HG03135 (cell line): Measurements from ENCODE around the gene CCDC184.
"Not testable (repeated sequence)": the region's sequence is repeated elsewhere in the genome, so short reads cannot be mapped to it uniquely, and the experiment has no call there.

Source experiments
- ATAC-seq: cut with Tn5 transposase; IDR thresholded peaks from one replicate; pipeline ENCODE4 v1.9.1; 2021; ENCODE audit warnings: mild to moderate bottlenecking, moderate library complexity; ENCODE audit not compliant: unreplicated experiment

CCDC184 gene

GRCh38 chr12:48201516-48201915, 18.1 kb downstream of the CCDC184 start:
- no peak for ATAC-seq

DNA sequence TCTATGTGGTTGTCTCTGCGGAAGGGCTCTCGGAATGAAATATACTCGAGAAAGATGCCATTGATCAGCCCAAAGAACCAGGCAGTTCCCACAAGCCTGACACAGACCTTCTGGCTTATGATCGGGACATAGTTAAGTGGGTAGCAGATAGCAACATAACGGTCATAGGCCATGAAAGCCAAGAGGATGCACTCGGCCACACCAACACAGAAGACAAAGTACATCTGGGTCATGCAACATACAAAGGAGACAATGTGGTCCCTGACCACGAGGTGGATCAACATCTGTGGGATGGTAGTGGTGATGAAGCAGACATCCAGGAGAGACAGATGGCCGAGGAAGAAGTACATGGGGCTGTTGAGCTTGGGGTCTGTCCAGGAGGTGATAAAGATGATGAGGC, 19.3 kb downstream of the CCDC184 start:
- ATAC-seq, result no peak

GRCh38 chr12:48203192-48203591, 19.7 kb downstream of the CCDC184 start, which contains the start of gene OR10AD1:
Gene OR10AD1 (minus strand): TSS chr12:48203292. CDS start chr12:48203292, 0 bp downstream.
- no peak for ATAC-seq

DNA sequence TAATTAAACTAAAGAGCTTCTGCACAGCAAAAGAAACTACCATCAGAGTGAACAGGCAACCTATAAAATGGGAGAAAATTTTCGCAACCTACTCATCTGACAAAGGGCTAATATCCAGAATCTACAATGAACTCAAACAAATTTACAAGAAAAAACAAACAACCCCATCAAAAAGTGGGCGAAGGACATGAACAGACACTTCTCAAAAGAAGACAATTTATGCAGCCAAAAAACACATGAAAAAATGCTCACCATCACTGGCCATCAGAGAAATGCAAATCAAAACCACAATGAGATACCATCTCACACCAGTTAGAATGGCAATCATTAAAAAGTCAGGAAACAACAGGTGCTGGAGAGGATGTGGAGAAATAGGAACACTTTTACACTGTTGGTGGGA, 26.1 kb downstream of the CCDC184 start:
- ATAC-seq, result not testable (repeated sequence)

- ATAC-seq, result no peak
Measured at GRCh38 chr12:48216785-48217184, 33.3 kb downstream of the CCDC184 start.

GRCh38 chr12:48219631-48220030, 36.2 kb downstream of the CCDC184 start:
- ATAC-seq, result no peak

- no peak for ATAC-seq
Measured at GRCh38 chr12:48220701-48221100, 37.3 kb downstream of the CCDC184 start.

GRCh38 chr12:48221645-48222044, 38.2 kb downstream of the CCDC184 start:
- ATAC-seq, result no peak

DNA sequence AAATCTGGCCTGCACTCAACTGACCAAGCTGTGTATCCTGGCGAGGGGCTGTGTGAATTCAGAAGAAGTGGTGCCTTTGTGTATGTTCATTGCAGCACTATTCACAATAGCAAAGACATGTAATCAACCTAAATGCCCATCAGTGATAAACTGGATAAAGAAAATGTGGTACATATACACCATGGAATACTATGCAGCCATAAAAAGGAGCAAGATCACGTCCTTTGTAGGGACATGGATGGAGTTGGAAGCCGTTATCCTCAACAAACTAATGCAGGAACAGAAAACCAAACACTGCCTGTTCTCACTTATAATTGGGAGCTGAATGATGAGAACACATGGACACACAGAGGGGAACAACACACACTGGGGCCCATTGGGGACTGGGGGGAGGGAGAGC, 41.1 kb downstream of the CCDC184 start:
- ATAC-seq, result not testable (repeated sequence)

- ATAC-seq, result not testable (repeated sequence)
Measured at GRCh38 chr12:48231169-48231958, 47.9 kb downstream of the CCDC184 start.
